Right lung (tissue), 10 donors: ENCODE results near the gene TMCO5A. TPM values are rescaled to one million over a fixed set of nuclear protein-coding genes. Genes with fewer than 3 reads are reported as not detected.
"Not testable (repeated sequence)": the region's sequence is repeated elsewhere in the genome, so short reads cannot be mapped to it uniquely, and the experiment has no call there.

ENCODE experiments used
- DNase-seq, 2 donors: peaks; one replicate each; pipeline ENCODE4 v3.0.0-alpha.2; 2013
- long read RNA-seq, 8 donors: transcript quantifications; one replicate each; lab custom pipeline, GENCODE V29; 2026
- polyA plus RNA-seq, 5 donors: library from polyadenylated mRNA; unstranded; fragments of 120-200 nt; gene quantifications; one replicate each; pipeline versions ENCODE4 v1.2.1 to v1.2.3, GENCODE V29; 2013; ENCODE audit warnings: inconsistent platforms in 1 of 5, low replicate concordance in 1 of 5; ENCODE audit not compliant: insufficient read length in 5 of 5, insufficient read depth in 1 of 5

Gene TMCO5A
- not detected for polyA plus RNA-seq
- long read RNA-seq, donor 1, result 0 reads
- long read RNA-seq, donor 2, result 0 reads
- long read RNA-seq, donor 3, result 0 reads
- long read RNA-seq, donor 4, result 0 reads
- long read RNA-seq, donor 5, result 0 reads
- long read RNA-seq, donor 6, result 0 reads
- long read RNA-seq, donor 7, result 0 reads
- long read RNA-seq, donor 8, result 0 reads

GRCh38 chr15:37934340-37934739, at the start of gene TMCO5A:
TMCO5A (plus strand) TSS chr15:37934640; CDS start chr15:37936324, 1,684 bp downstream.
- no peak for DNase-seq

GRCh38 chr15:37885651-37886050, 48.8 kb upstream of the TMCO5A start:
- no peak for DNase-seq

DNA sequence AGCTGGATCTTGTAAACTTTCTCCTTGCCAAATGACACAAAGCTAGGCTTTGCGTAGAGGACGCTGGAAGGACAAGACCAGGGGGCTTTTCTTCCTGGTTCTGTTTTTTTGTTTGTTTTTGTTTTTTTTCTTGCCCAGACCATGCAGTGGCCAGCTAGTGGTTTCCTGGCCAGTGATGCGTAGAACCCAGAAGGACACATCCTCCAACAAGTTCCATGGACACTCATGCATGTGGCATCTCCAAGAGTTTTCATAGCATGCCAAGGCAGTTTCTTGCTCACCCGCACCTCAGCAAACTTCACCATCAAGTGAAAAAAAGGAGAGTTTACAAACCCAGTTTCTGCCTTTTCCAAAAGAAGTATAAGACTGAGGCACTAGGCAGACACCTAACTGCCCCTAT, 46.1 kb upstream of the TMCO5A start:
- DNase-seq, result no peak

GRCh38 chr15:37891766-37892368, 42.6 kb upstream of the TMCO5A start:
- no peak for DNase-seq

- no peak for DNase-seq
Observed at GRCh38 chr15:37893309-37893708, 41.1 kb upstream of the TMCO5A start.

DNA sequence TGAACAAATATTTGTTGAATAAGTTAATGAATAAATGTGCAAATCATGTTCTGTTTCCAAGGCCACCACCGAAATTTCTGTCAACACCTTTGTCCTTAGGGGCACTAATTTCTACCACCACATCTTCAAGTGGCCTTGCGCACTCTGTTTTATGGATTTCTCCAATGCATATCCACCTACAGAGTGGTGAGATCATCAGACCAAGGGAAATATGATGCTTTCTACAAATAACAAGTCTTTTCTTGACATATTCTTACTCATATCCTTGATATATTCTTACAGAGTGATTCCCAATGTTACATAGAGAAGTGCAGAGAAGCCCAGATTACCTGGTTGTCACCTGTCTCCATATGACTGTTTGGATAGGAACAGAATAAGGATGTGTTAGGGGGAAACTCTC, 36.1 kb upstream of the TMCO5A start:
- no peak for DNase-seq

DNA sequence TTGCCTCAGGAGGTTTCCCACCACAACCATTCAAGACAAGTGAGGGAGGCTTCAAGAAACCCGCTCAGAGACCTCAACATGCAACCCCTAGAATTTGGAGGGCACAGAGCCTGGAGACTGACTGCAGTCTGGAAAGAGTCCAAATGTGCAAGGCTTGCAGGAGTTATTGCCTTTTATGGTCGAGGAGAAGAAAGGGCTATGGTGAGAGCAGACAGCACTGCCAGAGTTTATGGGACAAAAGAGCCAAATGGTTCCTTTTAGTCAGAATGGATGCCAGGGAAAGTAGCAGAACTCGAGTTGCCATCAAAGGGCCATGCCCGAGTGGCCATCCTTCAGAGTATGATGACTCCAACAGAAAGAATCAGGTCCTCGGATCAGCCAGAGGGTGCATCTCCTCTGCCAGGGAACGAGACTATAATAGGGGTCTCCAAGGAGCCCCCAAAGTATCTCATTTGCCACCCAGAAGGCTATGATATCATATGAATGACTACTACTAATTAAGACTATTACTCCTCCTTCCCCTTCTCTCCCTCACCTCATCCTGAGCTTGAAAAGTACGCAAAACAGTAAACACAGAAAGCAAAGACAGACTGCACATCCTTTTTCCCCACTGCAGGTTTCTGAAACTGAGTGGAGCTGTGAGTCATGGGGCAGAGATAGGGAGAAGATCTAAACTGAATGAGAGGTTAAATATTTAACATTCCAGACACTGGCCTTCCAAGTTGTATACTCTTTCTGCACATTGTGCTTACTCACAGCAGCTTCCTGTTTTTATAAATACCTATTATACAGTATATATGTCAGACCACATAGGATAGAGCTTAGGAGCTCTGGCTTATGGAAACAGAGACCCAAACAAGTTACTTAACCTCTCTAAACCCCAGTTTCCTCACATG, 33.9 kb upstream of the TMCO5A start:
- no peak for DNase-seq

- DNase-seq, result no peak
Observed at GRCh38 chr15:37902126-37902525, 32.3 kb upstream of the TMCO5A start.

- no peak for DNase-seq
Observed at GRCh38 chr15:37903919-37904625, 30.4 kb upstream of the TMCO5A start.

DNA sequence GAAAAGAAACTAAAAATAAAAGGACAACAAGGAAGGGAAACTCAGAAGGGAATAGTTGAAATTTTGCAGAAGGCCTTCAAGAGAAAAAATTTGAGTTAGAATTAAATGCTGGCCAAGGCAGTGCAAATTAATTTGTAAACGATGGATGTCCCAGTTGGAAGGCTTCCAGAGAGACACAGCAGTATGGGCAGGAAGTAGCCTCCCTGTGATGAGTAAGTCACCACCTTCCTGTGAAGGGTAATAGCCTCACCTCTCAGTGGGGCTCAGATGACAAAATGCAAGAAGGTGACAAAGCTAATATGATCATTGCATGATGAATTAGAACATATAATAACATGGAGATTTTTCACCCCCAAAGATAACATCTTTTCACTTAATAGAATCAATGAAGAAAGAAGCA, 27.3 kb upstream of the TMCO5A start:
- no peak for DNase-seq

DNA sequence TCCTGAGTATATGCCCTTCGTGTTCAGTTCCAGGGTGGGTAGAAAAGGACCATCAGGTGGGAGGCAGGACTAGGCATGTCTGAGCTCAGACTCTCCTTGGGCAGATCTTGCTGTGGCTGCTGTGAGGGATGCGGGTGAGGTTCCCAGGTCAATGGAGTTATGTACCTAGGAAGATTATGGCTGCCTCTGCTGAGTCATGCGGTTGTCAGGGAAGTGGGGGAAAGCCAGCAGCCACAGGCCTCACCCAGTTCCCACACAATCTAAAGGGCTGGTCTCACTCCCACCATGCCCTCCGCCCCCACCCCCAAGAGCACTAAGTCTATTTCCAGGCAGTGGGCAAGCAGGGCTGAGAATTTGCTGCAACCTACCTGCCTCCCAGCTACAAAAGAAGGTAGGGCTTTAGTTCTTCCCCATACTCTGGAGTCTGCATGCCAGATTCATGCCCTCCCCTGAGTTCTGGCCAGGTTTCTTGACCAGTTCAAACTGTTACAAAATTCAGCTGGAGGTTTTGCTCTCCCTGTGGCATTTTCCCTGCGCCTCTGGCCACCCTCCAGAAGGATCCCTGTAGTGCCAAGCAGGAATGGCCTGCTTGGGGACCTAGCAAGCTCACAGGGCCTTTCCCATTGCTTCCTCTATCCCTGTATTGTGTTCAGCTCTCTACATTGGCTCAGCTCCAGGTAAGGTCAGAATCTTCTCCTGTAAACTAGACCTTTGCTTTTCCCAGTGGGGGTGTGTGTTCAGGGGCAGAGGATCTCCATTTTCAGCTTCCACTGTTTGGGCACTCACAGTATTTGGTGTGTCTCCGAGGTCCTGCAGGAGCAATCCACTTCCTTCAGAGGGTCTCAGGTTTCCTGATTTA, 12.7 kb upstream of the TMCO5A start:
- no peak for DNase-seq

- no peak for DNase-seq
Observed at GRCh38 chr15:37926136-37926535, 8.3 kb upstream of the TMCO5A start.

GRCh38 chr15:37929238-37929637, 5.2 kb upstream of the TMCO5A start:
- DNase-seq, result no peak

- DNase-seq, result no peak
Observed at GRCh38 chr15:37931321-37931720, 3.1 kb upstream of the TMCO5A start.

GRCh38 chr15:37931868-37932267, 2.6 kb upstream of the TMCO5A start:
- DNase-seq, result no peak

DNA sequence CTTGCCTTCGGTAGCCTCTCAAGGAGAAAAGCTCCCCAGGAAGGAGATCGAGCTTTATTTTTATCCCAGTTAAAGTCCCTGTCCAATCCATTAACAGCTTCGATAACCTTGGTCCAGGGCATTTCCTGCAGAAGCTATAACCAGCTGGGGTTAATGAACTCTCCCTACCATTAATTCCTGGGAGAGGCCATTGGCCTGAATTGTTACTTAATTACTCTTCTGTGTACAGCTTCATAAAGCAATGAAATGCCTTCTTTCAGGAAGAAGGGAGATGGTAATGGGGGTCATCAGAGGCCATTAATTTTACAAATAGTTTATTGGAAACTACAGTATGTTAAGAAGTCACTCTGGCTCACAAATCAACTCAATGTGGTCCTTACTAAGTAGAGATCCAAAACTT, 1.9 kb upstream of the TMCO5A start:
- no peak for DNase-seq

DNA sequence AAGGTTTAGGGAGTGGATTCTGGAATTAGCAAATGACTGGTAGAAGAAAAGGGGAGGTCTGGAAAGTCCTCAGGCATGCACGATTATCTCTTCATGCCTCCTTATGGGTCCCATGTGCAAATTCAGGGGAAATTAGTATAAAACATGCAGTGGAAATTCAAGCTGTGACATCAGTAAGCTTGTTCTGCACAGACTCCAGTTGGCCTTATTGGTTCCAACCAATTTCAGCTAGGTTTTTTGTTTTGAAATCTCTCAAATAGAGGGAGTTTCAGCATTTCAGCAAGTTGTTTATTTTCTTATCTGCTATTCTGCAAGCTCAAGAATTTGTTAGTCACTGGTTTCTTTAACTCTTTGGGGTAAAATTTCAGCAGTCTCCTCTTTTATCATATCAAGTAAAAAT, 774 bp upstream of the TMCO5A start:
- DNase-seq, result peak in 1 of 2 donors; percentile 3

- DNase-seq, result no peak
Observed at GRCh38 chr15:37940876-37941275, 6.4 kb downstream of the TMCO5A start.

GRCh38 chr15:37941779-37942178, 7.3 kb downstream of the TMCO5A start:
- DNase-seq, result no peak

- DNase-seq, result no peak
Observed at GRCh38 chr15:37951999-37952398, 17.6 kb downstream of the TMCO5A start.

DNA sequence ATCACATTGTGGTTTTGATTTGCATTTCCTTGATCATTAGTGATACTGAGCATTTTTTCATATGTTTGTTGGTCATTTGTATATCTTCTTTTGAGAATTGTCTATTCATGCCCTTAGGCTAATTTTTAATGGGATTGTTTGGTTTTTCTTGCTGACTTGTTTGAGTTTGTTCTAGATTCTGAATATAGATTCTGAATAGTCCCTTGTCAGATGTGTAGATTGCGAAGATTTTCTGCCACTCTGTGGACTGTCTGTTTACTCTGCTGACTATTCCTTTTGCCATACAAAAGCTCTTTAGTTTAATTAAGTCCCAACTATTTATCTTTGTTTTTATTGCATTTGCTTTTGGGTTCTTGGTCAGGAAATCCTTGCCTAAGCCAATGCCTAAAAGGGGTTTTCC, 26.3 kb downstream of the TMCO5A start:
- DNase-seq, result not testable (repeated sequence)
